Progenitor cell of endocrine pancreas (in vitro differentiated cells): ENCODE measurements around the gene PPP6R3. TPM values are rescaled to one million over a fixed set of nuclear protein-coding genes. Genes with fewer than 3 reads are reported as not detected.

Experiments
- DNase-seq: peaks from one replicate; pipeline ENCODE4 v3.0.0; 2021; ENCODE audit warnings: low spot score; ENCODE audit not compliant: unreplicated experiment
- H3K27ac Mint-ChIP-seq: 2 replicates; pipeline ENCODE4 v1.8.0; 2021; ENCODE audit warnings: mild to moderate bottlenecking, moderate library complexity, mixed read lengths
- H3K27me3 Mint-ChIP-seq: 2 replicates; pipeline ENCODE4 v1.8.0; 2021; ENCODE audit warnings: mixed read lengths
- H3K36me3 Mint-ChIP-seq: 2 replicates; pipeline ENCODE4 v1.8.0; 2022; ENCODE audit warnings: mixed read lengths; ENCODE audit not compliant: insufficient read depth
- H3K4me1 Mint-ChIP-seq: 2 replicates; pipeline ENCODE4 v1.8.0; 2021; ENCODE audit warnings: low read depth, mixed read lengths
- H3K4me3 Mint-ChIP-seq: 2 replicates; pipeline ENCODE4 v1.8.0; 2021; ENCODE audit warnings: low read depth, mild to moderate bottlenecking, moderate library complexity, mixed read lengths
- H3K9me3 Mint-ChIP-seq: 2 replicates; pipeline ENCODE4 v1.8.0; 2021; ENCODE audit warnings: low read depth, mixed read lengths
- CTCF ChIP-seq: fragments of 200-600 bp; sonication (generic); IDR thresholded peaks from one replicate; pipeline ENCODE4 v1.5.0; 2021; ENCODE audit warnings: antibody characterized with exemption, mild to moderate bottlenecking; ENCODE audit not compliant: unreplicated experiment
- total RNA-seq: library from RNA; stranded (reverse); gene quantifications from 2 replicates; pipeline ENCODE4 v1.2.1, GENCODE V29; 2021

PPP6R3 gene
- total RNA-seq, 1 donor from 2014 or later: 124 TPM

- Mint-ChIP-seq H3K36me3 (peaks cover 20% of the 10 kb centered on the region), H3K4me3 (no peak overlapping the region), H3K4me1 (peaks cover 8% of the 10 kb centered on the region), H3K27ac (no peak overlapping the region), H3K27me3 (no peaks in the 10 kb centered on the region), H3K9me3 (no peaks in the 10 kb centered on the region)
- TF ChIP-seq CTCF: no peak
- no peak for DNase-seq
These were observed 124.5 kb downstream of the PPP6R3 start for GRCh38 chr11:68584991-68585524.

DNA sequence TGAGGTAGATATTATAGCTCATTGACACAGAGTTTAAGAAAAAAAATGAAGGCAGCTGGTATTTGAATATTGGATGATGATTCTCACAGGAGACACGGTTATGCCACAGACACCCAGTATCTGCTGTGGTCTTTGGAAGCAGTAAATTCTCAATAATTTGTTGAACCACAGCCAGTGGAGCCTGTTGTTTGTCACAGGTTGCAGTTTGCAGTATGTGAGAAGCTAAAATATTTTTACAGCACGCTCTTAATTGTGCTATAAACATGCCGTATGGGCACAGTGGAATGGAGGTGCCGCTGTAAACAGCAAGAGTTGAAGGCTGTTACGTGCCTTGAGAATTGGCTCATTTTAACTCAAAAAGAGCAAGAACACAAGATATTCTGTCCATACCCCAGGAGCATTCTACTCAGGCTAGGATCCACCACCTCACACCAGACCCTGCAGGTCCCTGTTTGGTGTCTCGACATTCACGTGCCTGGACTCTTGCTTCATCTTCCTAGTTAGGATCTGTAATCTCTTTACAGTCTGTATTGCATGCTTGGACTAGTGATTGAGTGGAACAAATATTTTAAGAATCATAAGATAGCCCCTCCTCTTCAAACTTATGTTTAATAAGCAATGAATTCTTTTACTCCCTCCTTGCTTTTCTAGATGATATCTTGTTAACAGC is 129.1 kb downstream of the PPP6R3 start:
- no peaks in the 10 kb centered on the region for H3K27me3 Mint-ChIP-seq
- no peak for DNase-seq
- no peak overlapping the region for H3K4me3 Mint-ChIP-seq
- H3K9me3 Mint-ChIP-seq: no peaks in the 10 kb centered on the region
- no peak for TF ChIP-seq CTCF
- H3K4me1 Mint-ChIP-seq: peaks cover 30% of the 10 kb centered on the region
- no peak overlapping the region for H3K27ac Mint-ChIP-seq
- peaks cover 32% of the 10 kb centered on the region for H3K36me3 Mint-ChIP-seq

DNA sequence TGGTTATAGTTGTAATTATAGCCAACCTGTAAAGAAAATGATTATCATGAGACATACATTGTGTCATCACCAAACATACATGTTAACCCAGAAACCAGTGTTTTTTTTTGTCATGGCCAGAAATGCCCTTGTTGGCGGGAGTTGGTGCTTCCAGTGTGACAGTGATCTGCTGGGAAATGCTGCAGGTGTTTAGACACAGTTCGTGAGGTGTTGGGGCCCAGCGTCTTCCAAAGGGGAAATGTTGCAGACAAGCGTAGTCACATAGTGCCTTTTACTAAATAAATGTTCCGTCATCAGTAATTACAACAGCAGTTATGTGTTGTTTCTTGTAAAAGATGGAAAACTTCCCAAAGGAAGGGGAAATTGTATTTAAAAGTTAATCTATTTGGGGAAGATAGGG is 131.2 kb downstream of the PPP6R3 start:
- no peak overlapping the region for H3K4me3 Mint-ChIP-seq
- H3K9me3 Mint-ChIP-seq: no peaks in the 10 kb centered on the region
- no peak overlapping the region for H3K27ac Mint-ChIP-seq
- peaks cover 36% of the 10 kb centered on the region for H3K36me3 Mint-ChIP-seq
- peaks cover 30% of the 10 kb centered on the region for H3K4me1 Mint-ChIP-seq
- H3K27me3 Mint-ChIP-seq: no peaks in the 10 kb centered on the region
- no peak for TF ChIP-seq CTCF
- DNase-seq: no peak

- Mint-ChIP-seq H3K4me1 (peaks cover 30% of the 10 kb centered on the region), H3K36me3 (peaks cover 41% of the 10 kb centered on the region), H3K4me3 (no peak overlapping the region), H3K9me3 (no peaks in the 10 kb centered on the region), H3K27ac (no peak overlapping the region), H3K27me3 (no peaks in the 10 kb centered on the region)
- DNase-seq: no peak
- no peak for TF ChIP-seq CTCF
These were observed 132.9 kb downstream of the PPP6R3 start for GRCh38 chr11:68593441-68593840.

DNA sequence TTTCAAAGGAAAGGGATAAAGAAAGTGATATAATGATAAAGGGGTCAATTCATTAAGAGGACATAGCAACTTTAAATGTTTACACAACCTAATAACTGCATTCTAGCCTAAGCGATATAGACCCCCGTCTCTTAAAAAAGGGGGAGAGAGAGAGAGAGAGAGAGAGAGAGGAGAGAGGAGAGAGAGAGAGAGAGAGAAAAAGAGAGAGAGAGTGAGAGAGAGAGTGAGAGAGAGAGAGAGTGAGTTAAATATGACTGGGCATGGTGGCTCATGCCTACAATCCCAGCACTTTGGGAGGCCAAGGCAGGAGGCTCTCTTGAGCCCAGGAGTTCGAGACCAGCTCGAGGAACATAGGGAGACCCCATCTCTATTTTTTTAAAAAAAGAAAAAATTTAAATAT is 133.6 kb downstream of the PPP6R3 start:
- Mint-ChIP-seq H3K4me3 (no peak overlapping the region), H3K9me3 (no peaks in the 10 kb centered on the region), H3K27ac (peak overlapping the region; percentile 8), H3K27me3 (no peaks in the 10 kb centered on the region), H3K4me1 (peaks cover 30% of the 10 kb centered on the region), H3K36me3 (peaks cover 48% of the 10 kb centered on the region)
- DNase-seq: no peak
- no peak for TF ChIP-seq CTCF
